ENCODE measurements around the gene ATP13A2. TPM values are rescaled to one million over a fixed set of nuclear protein-coding genes. Genes with fewer than 3 reads are reported as not detected.

ATP13A2 gene
- 10 to 100 TPM; 13.9 to 24.7 TPM for total RNA-seq

GRCh38 chr1:17011439-17012307, at the start of gene ATP13A2:
Gene ATP13A2 (minus strand): TSS chr1:17011928. CDS start chr1:17011738, 190 bp downstream.
- Mint-ChIP-seq H3K36me3 (no peaks in the 10 kb centered on the region), H3K9me3 (no peaks in the 10 kb centered on the region), H3K27ac (peak within 1 kb of the TSS; percentile 55 to 78)
- DNase-seq (ENCODE audit: low spot score in 2 of 2) = peak; percentile 79 to 89
- peak; percentile 98 to 99 for ATAC-seq

GRCh38 chr1:17061486-17061885, 49.8 kb upstream of the ATP13A2 start:
- no peak for DNase-seq (ENCODE audit: low spot score in 2 of 2)
- H3K27ac Mint-ChIP-seq = no peak overlapping the region
- ATAC-seq = no peak
- no peaks in the 10 kb centered on the region for H3K36me3 Mint-ChIP-seq
- H3K9me3 Mint-ChIP-seq = no peaks in the 10 kb centered on the region

- DNase-seq (ENCODE audit: low spot score in 2 of 2) = no peak
- Mint-ChIP-seq H3K36me3 (no peaks in the 10 kb centered on the region), H3K9me3 (no peaks in the 10 kb centered on the region), H3K27ac (no peak overlapping the region)
- no peak for ATAC-seq
Measured at GRCh38 chr1:17060306-17060749, 48.6 kb upstream of the ATP13A2 start.

GRCh38 chr1:17059391-17060305, 47.9 kb upstream of the ATP13A2 start:
- no peaks in the 10 kb centered on the region for H3K9me3 Mint-ChIP-seq
- ATAC-seq = peak; percentile 77 to 95
- H3K36me3 Mint-ChIP-seq = no peaks in the 10 kb centered on the region
- peak in 1 of 2 donors; percentile 46 for DNase-seq (ENCODE audit: low spot score in 2 of 2)
- H3K27ac Mint-ChIP-seq = no peak overlapping the region

- Mint-ChIP-seq H3K27ac (no peak overlapping the region), H3K36me3 (peaks cover 9% of the 10 kb centered on the region in 2 donors), H3K9me3 (no peaks in the 10 kb centered on the region)
- no peak for DNase-seq (ENCODE audit: low spot score in 2 of 2)
- no peak for ATAC-seq
Measured at GRCh38 chr1:17056551-17056950, 44.8 kb upstream of the ATP13A2 start.

- DNase-seq (ENCODE audit: low spot score in 2 of 2) (no peak), ATAC-seq (no peak)
- Mint-ChIP-seq H3K36me3 (peaks cover 9% of the 10 kb centered on the region in 2 donors), H3K9me3 (no peaks in the 10 kb centered on the region), H3K27ac (no peak overlapping the region)
Measured at GRCh38 chr1:17055801-17056200, 44.1 kb upstream of the ATP13A2 start.

- H3K36me3 Mint-ChIP-seq = peaks cover 9% of the 10 kb centered on the region in 2 donors
- DNase-seq (ENCODE audit: low spot score in 2 of 2) = peak; percentile 99
- peak within 1 kb of the TSS; percentile 97 to 99 for H3K27ac Mint-ChIP-seq
- peak; percentile 99 to 100 for ATAC-seq
- H3K9me3 Mint-ChIP-seq = no peaks in the 10 kb centered on the region
Measured at GRCh38 chr1:17053685-17054410, 42.1 kb upstream of the ATP13A2 start, which contains the start of gene SDHB. Gene SDHB (minus strand): TSS chr1:17054032. CDS start chr1:17054019, 13 bp downstream.

GRCh38 chr1:17053086-17053684, 41.5 kb upstream of the ATP13A2 start:
- Mint-ChIP-seq H3K36me3 (peaks cover 9% of the 10 kb centered on the region in 2 donors), H3K9me3 (no peaks in the 10 kb centered on the region), H3K27ac (peak overlapping the region; percentile 97 to 99)
- DNase-seq (ENCODE audit: low spot score in 2 of 2) (no peak), ATAC-seq (no peak)

GRCh38 chr1:17052641-17053040, 40.9 kb upstream of the ATP13A2 start:
- ATAC-seq (no peak), DNase-seq (ENCODE audit: low spot score in 2 of 2) (no peak)
- Mint-ChIP-seq H3K36me3 (peaks cover 9% of the 10 kb centered on the region in 2 donors), H3K27ac (peak overlapping the region in 1 of 2 donors; percentile 97), H3K9me3 (no peaks in the 10 kb centered on the region)

GRCh38 chr1:17052038-17052437, 40.3 kb upstream of the ATP13A2 start:
- DNase-seq (ENCODE audit: low spot score in 2 of 2) (no peak), ATAC-seq (no peak)
- H3K9me3 Mint-ChIP-seq = no peaks in the 10 kb centered on the region
- H3K36me3 Mint-ChIP-seq = peaks cover 9% of the 10 kb centered on the region in 2 donors
- no peak overlapping the region for H3K27ac Mint-ChIP-seq

- Mint-ChIP-seq H3K27ac (peak overlapping the region; percentile 12 to 65), H3K36me3 (no peaks in the 10 kb centered on the region), H3K9me3 (no peaks in the 10 kb centered on the region)
- peak in 1 of 2 donors; percentile 16 for ATAC-seq
- DNase-seq (ENCODE audit: low spot score in 2 of 2) = no peak
Measured at GRCh38 chr1:17047924-17048323, 36.2 kb upstream of the ATP13A2 start.

- Mint-ChIP-seq H3K27ac (no peak overlapping the region), H3K36me3 (no peaks in the 10 kb centered on the region), H3K9me3 (no peaks in the 10 kb centered on the region)
- ATAC-seq (no peak), DNase-seq (ENCODE audit: low spot score in 2 of 2) (no peak)
Measured at GRCh38 chr1:17046334-17046657, 34.6 kb upstream of the ATP13A2 start.

GRCh38 chr1:17045634-17046333, 34.1 kb upstream of the ATP13A2 start:
- ATAC-seq (no peak), DNase-seq (ENCODE audit: low spot score in 2 of 2) (no peak)
- no peaks in the 10 kb centered on the region for H3K36me3 Mint-ChIP-seq
- H3K27ac Mint-ChIP-seq = no peak overlapping the region
- no peaks in the 10 kb centered on the region for H3K9me3 Mint-ChIP-seq

GRCh38 chr1:17045150-17045549, 33.4 kb upstream of the ATP13A2 start:
- no peak for DNase-seq (ENCODE audit: low spot score in 2 of 2)
- Mint-ChIP-seq H3K27ac (peak overlapping the region; percentile 15 to 51), H3K9me3 (no peaks in the 10 kb centered on the region), H3K36me3 (no peaks in the 10 kb centered on the region)
- ATAC-seq = no peak

GRCh38 chr1:17043676-17044075, 31.9 kb upstream of the ATP13A2 start:
- no peak overlapping the region for H3K27ac Mint-ChIP-seq
- H3K36me3 Mint-ChIP-seq = no peaks in the 10 kb centered on the region
- ATAC-seq (no peak), DNase-seq (ENCODE audit: low spot score in 2 of 2) (no peak)
- no peaks in the 10 kb centered on the region for H3K9me3 Mint-ChIP-seq

- ATAC-seq (no peak), DNase-seq (ENCODE audit: low spot score in 2 of 2) (no peak)
- Mint-ChIP-seq H3K36me3 (no peaks in the 10 kb centered on the region), H3K9me3 (no peaks in the 10 kb centered on the region), H3K27ac (peak overlapping the region in 1 of 2 donors; percentile 32)
Measured at GRCh38 chr1:17040135-17040534, 28.4 kb upstream of the ATP13A2 start.
